HepG2 (cell line): ENCODE measurements around the gene NME7. TPM values are rescaled to one million over a fixed set of nuclear protein-coding genes. Genes with fewer than 3 reads are reported as not detected.

Experiments
- ATAC-seq: fragments of 200-7000 bp; cut with Tn5 transposase; 3 replicates; pipeline ENCODE4 v1.9.1; 2020; ENCODE audit warnings: mild to moderate bottlenecking, moderate library complexity
- BruUV-seq: library from RNA; stranded (reverse); fragments of 400-500 nt; replicated peaks from 2 replicates; lab custom pipeline; 2021; lab: Mats Ljungman, UMichigan
- CTCF ChIA-PET: fragments of 300-600 bp; formaldehyde crosslinking; extraction: SDS; loops from one replicate; lab custom pipeline; 2021; ENCODE audit warnings: low total read pairs, inconsistent platforms, low intra/inter-chr PET ratio; lab: Yijun Ruan, JAX
- POLR2A ChIA-PET: fragments of 350-600 bp; sonication (Branson Sonifier 250); formaldehyde crosslinking; loops from one replicate; lab custom pipeline; 2020; ENCODE audit warnings: antibody characterized with exemption, inconsistent platforms; lab: Yijun Ruan, JAX
- DNase-seq: peaks from one replicate; pipeline ENCODE4 v3.0.0-alpha.2; 2015; ENCODE audit warnings: low spot score
- FAIRE-seq: peaks from 3 replicates; lab custom pipeline; 2011; peaks lifted over from hg19 to GRCh38; lab: Jason Lieb, UNC
- H2AFZ ChIP-seq: one replicate; pipeline ENCODE4 v1.6.1; 2011; ENCODE audit warnings: low read length, inconsistent platforms
- H3K27ac ChIP-seq: fragments of 300-600 bp; 3 replicates; pipeline ENCODE4 v1.8.0; 2011; ENCODE audit warnings: mixed run types, mild to moderate bottlenecking, mixed read lengths, low read length, inconsistent platforms; ENCODE audit not compliant: insufficient read depth; ENCODE audit errors: extremely low read length
- H3K27me3 ChIP-seq, 2 experiments: fragments of 200-600 bp in 1 of 2; 2 replicates in 1 of 2; 3 replicates in 1 of 2; pipeline versions ENCODE4 v1.6.0 to v1.8.0; 2011; ENCODE audit warnings: low read length in 2 of 2, mild to moderate bottlenecking in 2 of 2, moderate library complexity in 2 of 2, inconsistent platforms in 1 of 2; ENCODE audit not compliant: insufficient read depth in 2 of 2, control insufficient read depth in 1 of 2
- H3K36me3 ChIP-seq, 2 experiments: fragments of 200-600 bp in 1 of 2; replicated peaks in 1 of 2; 2 replicates in 1 of 2; 3 replicates in 1 of 2; pipeline versions ENCODE4 v1.5.1 to v1.8.0; 2011; ENCODE audit warnings: low read length in 2 of 2, inconsistent platforms in 1 of 2; ENCODE audit not compliant: insufficient read depth in 2 of 2, control insufficient read depth in 1 of 2
- H3K4me1 ChIP-seq: 2 replicates; pipeline ENCODE4 v1.5.1; 2012; ENCODE audit warnings: low read length, inconsistent platforms; ENCODE audit not compliant: insufficient read depth
- H3K4me2 ChIP-seq: 2 replicates; pipeline ENCODE4 v1.6.0; 2011; ENCODE audit warnings: low read depth, low read length, inconsistent platforms
- H3K4me3 ChIP-seq, 3 experiments: fragments of 200-600 bp in 1 of 3; sonication (generic), shearing (Covaris generic) in 1 of 3; replicated peaks in 1 of 3; 2 replicates each; pipeline ENCODE4 v1.5.1; 2011 to 2016; ENCODE audit warnings: low read length in 3 of 3, inconsistent platforms in 2 of 3, low read depth in 2 of 3, mild to moderate bottlenecking in 2 of 3, control low read depth in 1 of 3, mixed read lengths in 1 of 3; ENCODE audit not compliant: insufficient read depth in 1 of 3
- H3K79me2 ChIP-seq: one replicate; pipeline ENCODE4 v1.6.1; 2011; ENCODE audit warnings: low read length, inconsistent platforms; ENCODE audit not compliant: insufficient read depth
- H3K9ac ChIP-seq: 2 replicates; pipeline ENCODE4 v1.6.0; 2011; ENCODE audit warnings: mild to moderate bottlenecking, low read depth, low read length, inconsistent platforms; ENCODE audit not compliant: insufficient read depth
- H3K9me3 ChIP-seq: 2 replicates; pipeline ENCODE4 v1.5.1; 2012; ENCODE audit warnings: mild to moderate bottlenecking, low read length
- H4K20me1 ChIP-seq: 2 replicates; pipeline ENCODE4 v1.6.0; 2011; ENCODE audit warnings: inconsistent platforms, mild to moderate bottlenecking, low read length, moderate library complexity; ENCODE audit not compliant: insufficient read depth
- AKAP8 ChIP-seq: sonication (generic); formaldehyde crosslinking; IDR thresholded peaks from 2 replicates; pipeline ENCODE4 v1.5.1; 2020; ENCODE audit warnings: mild to moderate bottlenecking, missing genetic modification reagents
- BHLHE40 ChIP-seq: IDR thresholded peaks from 2 replicates; pipeline ENCODE4 v1.6.1; 2011; ENCODE audit warnings: low read length, improper control_type of control experiment
- EP300 ChIP-seq, 3 experiments: sonication (generic) in 1 of 3; formaldehyde crosslinking in 1 of 3; IDR thresholded peaks; 2 replicates each; pipeline versions ENCODE4 v1.5.1 to v1.6.1; 2011 to 2020; ENCODE audit warnings: low read depth in 2 of 3, low read length in 2 of 3, borderline replicate concordance in 1 of 3, improper control_type of control experiment in 1 of 3, mild to moderate bottlenecking in 1 of 3, missing genetic modification reagents in 1 of 3, moderate library complexity in 1 of 3
- FOXO4 ChIP-seq: sonication (generic); formaldehyde crosslinking; conservative IDR thresholded peaks from 2 replicates; pipeline ENCODE4 v1.8.1; 2023; ENCODE audit warnings: missing genetic modification reagents
- HMGXB4 ChIP-seq, 2 experiments: sonication (generic) in 1 of 2; formaldehyde crosslinking in 1 of 2; IDR thresholded peaks; 2 replicates each; pipeline versions ENCODE4 v1.4.0 to v1.6.1; 2018 to 2020; ENCODE audit warnings: missing genetic modification reagents in 2 of 2, borderline replicate concordance in 1 of 2, low read depth in 1 of 2, mild to moderate bottlenecking in 1 of 2, missing biosample characterization in 1 of 2
- HOMEZ ChIP-seq: IDR thresholded peaks from 2 replicates; pipeline ENCODE4 v1.6.1; 2016; ENCODE audit warnings: low read depth
- KLF13 ChIP-seq: sonication (generic); formaldehyde crosslinking; IDR thresholded peaks from 2 replicates; pipeline ENCODE4 v1.4.0; 2020; ENCODE audit warnings: mild to moderate bottlenecking, missing genetic modification reagents
- NFE2 ChIP-seq: sonication (generic); formaldehyde crosslinking; IDR thresholded peaks from 2 replicates; pipeline ENCODE4 v1.4.0; 2020; ENCODE audit warnings: missing genetic modification reagents
- NR2F6 ChIP-seq, 2 experiments: IDR thresholded peaks; 2 replicates each; pipeline ENCODE4 v1.6.1; 2016; ENCODE audit warnings: antibody characterized with exemption in 1 of 2, mild to moderate bottlenecking in 1 of 2
- POLR2A ChIP-seq, 2 experiments: IDR thresholded peaks; 2 replicates each; pipeline ENCODE4 v1.6.1; 2011; ENCODE audit warnings: low read depth in 2 of 2, low read length in 2 of 2, mild to moderate bottlenecking in 1 of 2, moderate library complexity in 1 of 2; ENCODE audit not compliant: insufficient read depth in 1 of 2
- POLR2AphosphoS2 ChIP-seq: IDR thresholded peaks from 2 replicates; pipeline ENCODE4 v1.6.1; 2011; ENCODE audit warnings: low read depth, low read length, improper control_type of control experiment
- REPIN1 ChIP-seq: sonication (generic); formaldehyde crosslinking; IDR thresholded peaks from 2 replicates; pipeline ENCODE4 v1.8.0; 2022; ENCODE audit warnings: missing genetic modification reagents, low read depth, mild to moderate bottlenecking, borderline replicate concordance
- ZNF235 ChIP-seq: sonication (generic); formaldehyde crosslinking; IDR thresholded peaks from 2 replicates; pipeline ENCODE4 v1.8.1; 2023; ENCODE audit warnings: mild to moderate bottlenecking, missing genetic modification reagents, borderline replicate concordance
- ZNF547 ChIP-seq: sonication (generic); formaldehyde crosslinking; IDR thresholded peaks from 2 replicates; pipeline ENCODE4 v1.5.1; 2020; ENCODE audit warnings: mild to moderate bottlenecking, missing genetic modification reagents
- ZNF790 ChIP-seq: sonication (generic); formaldehyde crosslinking; IDR thresholded peaks from 2 replicates; pipeline ENCODE4 v1.8.0; 2022; ENCODE audit warnings: missing genetic modification reagents, mild to moderate bottlenecking, borderline replicate concordance
- ZSCAN9 ChIP-seq: IDR thresholded peaks from 2 replicates; pipeline ENCODE4 v1.6.1; 2016; ENCODE audit warnings: borderline replicate concordance
- WGBS: methylation state at CpG from one replicate; pipeline ENCODE4 v1.1.6; 2017; ENCODE audit warnings: low lambda C conversion rate; 5-methylcytosine and 5-hydroxymethylcytosine counted together
- in situ Hi-C: cut with HindIII; loops from 2 replicates; pipeline ENCODE4 v1.10.0; 2017; ENCODE audit warnings: low pct_unique_long_range_greater_than_20kb; ENCODE audit not compliant: extremely low pct_ligation_motif_present
- intact Hi-C: fragments of 100-400 bp; cut with micrococcal nuclease; formaldehyde crosslinking; loops from one replicate; pipeline ENCODE4 v1.10.0; 2022; ENCODE audit not compliant: unreplicated experiment
- polyA plus RNA-seq, 8 experiments: library from polyadenylated mRNA; depleted of rRNA in 3 of 8; stranded (reverse) in 7 of 8; unstranded in 1 of 8; fragments of >200 nt; fragmentation: Illumina TruSeq in 4 of 8; extraction: Trizol in 4 of 8; gene quantifications; 2 replicates each; pipeline versions ENCODE4 v1.2.1 to v1.2.3, GENCODE V29; 2011 to 2016; ENCODE audit warnings: low read depth in 4 of 8, missing spikeins in 1 of 8, mixed read lengths in 1 of 8; ENCODE audit not compliant: insufficient read depth in 1 of 8
- total RNA-seq, 5 experiments: library from RNA; depleted of rRNA; stranded (reverse); fragments of >200 nt; fragmentation: Illumina TruSeq; extraction: Trizol; gene quantifications; 2 replicates each; pipeline ENCODE4 v1.2.3, GENCODE V29; 2016; ENCODE audit warnings: low read depth in 1 of 5

Gene NME7
- total and polyA plus RNA-seq, 2 of the 13 experiments (the other 11 are each of a cell fraction or from before 2014, with no cell fraction given): 9.4 to 22.5 TPM

GRCh38 chr1:169106095-169106920, 261.3 kb downstream of the NME7 start, which contains the start of gene ATP1B1:
TSS of gene ATP1B1 (plus strand) at chr1:169106690. CDS start at chr1:169106830, 140 bp downstream.
- peak within 1 kb of the TSS; percentile 98 for H3K4me2 ChIP-seq
- H2AFZ ChIP-seq: no peak within 1 kb of the TSS
- H3K4me1 ChIP-seq: peaks cover 65% of the 10 kb centered on the region
- H3K4me3 ChIP-seq: peak within 1 kb of the TSS; percentile 95 to 99 (median 96)
- intact Hi-C loops: loop anchor here (1.0 to 10.0 kb wide), 6 partner anchors 42 to 419 kb away; partner anchors contain the start of gene SLC19A2
- H3K9ac ChIP-seq: peak within 1 kb of the TSS; percentile 95
- H3K9me3 ChIP-seq: no peaks in the 10 kb centered on the region
- peaks cover 48% of the 10 kb centered on the region for H3K79me2 ChIP-seq
- in situ Hi-C loops: no loop called here
- BruUV-seq: no TSS peak
- ChIA-PET POLR2A (interaction anchor here (0.8 to 3.6 kb wide), 23 partner anchors 10 to 764 kb away, joined by 3 to 29 read pairs (median 5); partner anchors contain the start of genes BLZF1 and NME7), CTCF (no interaction called here)
- H3K36me3 ChIP-seq: peaks cover 0 to 3% of the 10 kb centered on the region in 2 experiments; a peak in 3 of 5 replicates
- under 1% methylated on average over 23 of the region's 100 CpGs for WGBS
- ATAC-seq (peak; percentile 79), DNase-seq (peak; percentile 79), FAIRE-seq (no peak)
- peaks cover 40% of the 10 kb centered on the region for H4K20me1 ChIP-seq
- peak within 1 kb of the TSS; percentile 95 for H3K27ac ChIP-seq
- H3K27me3 ChIP-seq: no peaks in the 10 kb centered on the region; a peak in 1 of 5 replicates
- TF ChIP-seq HOMEZ (CRISPR knock-in tag) (0 out of 2 replicates have a peak, but pooled peaks have one; percentile 4), POLR2AphosphoS2 (peak; percentile 66; the same call in 1 of the 2 replicates), ZNF790 (0 out of 2 replicates have a peak, but pooled peaks have one; percentile 41), ZNF235 (peak; percentile 28; the same call in 1 of the 2 replicates), EP300 (IDR thresholded peaks at IDR 0.05; ENCODE audit: low read depth in 2 of 2, low read length in 2 of 2) (peak in 1 of 2 experiments; percentile 54; a peak in 2 of 4 replicates), EP300 (CRISPR knock-in tag; IDR thresholded peaks at IDR 0.05; ENCODE audit: borderline replicate concordance) (no peak), FOXO4 (CRISPR knock-in tag) (0 out of 2 replicates have a peak, but pooled peaks have one; percentile 60), NR2F6 (IDR thresholded peaks at IDR 0.05) (no peak), NR2F6 (CRISPR knock-in tag; IDR thresholded peaks at IDR 0.05) (peak; percentile 19; the same call in 1 of the 2 replicates), POLR2A (IDR thresholded peaks at IDR 0.05; ENCODE audit: insufficient read depth in 1 of 2, low read depth in 2 of 2, low read length in 2 of 2) (peak; percentile 98 to 99), ZNF547 (CRISPR knock-in tag) (no peak), ZSCAN9 (CRISPR knock-in tag) (no peak), AKAP8 (0 out of 2 replicates have a peak, but pooled peaks have one; percentile 50), REPIN1 (0 out of 2 replicates have a peak, but pooled peaks have one; percentile 3), KLF13 (CRISPR knock-in tag) (no peak), NFE2 (CRISPR knock-in tag) (no peak), BHLHE40 (no peak), HMGXB4 (CRISPR knock-in tag; IDR thresholded peaks at IDR 0.05; ENCODE audit: borderline replicate concordance in 1 of 2, low read depth in 1 of 2) (peak in 1 of 2 experiments; percentile 11; a peak in 1 of 4 replicates)
